ENCODE results near the gene TNFRSF14.

The TNFRSF14 gene

GRCh38 chr1:2591581-2592261, 35.5 kb downstream of the TNFRSF14 start:
- no peak for ATAC-seq
- TF ChIP-seq ZFP3 (CRISPR knock-in tag; IDR thresholded peaks at IDR 0.05) (no peak), TSHZ2 (CRISPR knock-in tag; IDR thresholded peaks at IDR 0.05) (no peak), ISL1 (CRISPR knock-in tag; IDR thresholded peaks at IDR 0.05) (no peak), ESRRG (CRISPR knock-in tag; IDR thresholded peaks at IDR 0.05) (no peak), CSDC2 (CRISPR knock-in tag; IDR thresholded peaks at IDR 0.05) (no peak), RARB (CRISPR knock-in tag; IDR thresholded peaks at IDR 0.05) (no peak), GLIS3 (CRISPR knock-in tag; IDR thresholded peaks at IDR 0.05) (no peak), SNAI2 (CRISPR knock-in tag; IDR thresholded peaks at IDR 0.05) (no peak), CSRNP3 (CRISPR knock-in tag; IDR thresholded peaks at IDR 0.05) (no peak)

GRCh38 chr1:2592672-2593071, 36.5 kb downstream of the TNFRSF14 start:
- no peak for ATAC-seq

More at GRCh38 chr1:2592672-2593071, 36.5 kb downstream of the TNFRSF14 start:
- TF ChIP-seq ARNTL (CRISPR knock-in tag; IDR thresholded peaks at IDR 0.05; ENCODE audit: borderline replicate concordance, low read depth): no peak
- no peak for TF ChIP-seq TCF4 (CRISPR knock-in tag; IDR thresholded peaks at IDR 0.05; ENCODE audit: borderline replicate concordance)
- TF ChIP-seq TOX (CRISPR knock-in tag; IDR thresholded peaks at IDR 0.05; ENCODE audit: borderline replicate concordance): no peak
- TF ChIP-seq CREB5 (CRISPR knock-in tag; IDR thresholded peaks at IDR 0.05; ENCODE audit: low read depth): no peak
- no peak for TF ChIP-seq ESRRG (CRISPR knock-in tag; IDR thresholded peaks at IDR 0.05)
- no peak for TF ChIP-seq SNAI2 (CRISPR knock-in tag; IDR thresholded peaks at IDR 0.05)
- TF ChIP-seq ZC3H10 (CRISPR knock-in tag; IDR thresholded peaks at IDR 0.05): no peak
- no peak for TF ChIP-seq POU6F1 (CRISPR knock-in tag; IDR thresholded peaks at IDR 0.05; ENCODE audit: borderline replicate concordance, low read depth)
- no peak for TF ChIP-seq ZNF565 (CRISPR knock-in tag; conservative IDR thresholded peaks at IDR 0.05; ENCODE audit: low read depth)
- TF ChIP-seq TSHZ2 (CRISPR knock-in tag; IDR thresholded peaks at IDR 0.05): no peak
- no peak for TF ChIP-seq ZNF70 (CRISPR knock-in tag; IDR thresholded peaks at IDR 0.05)
- no peak for TF ChIP-seq ISL1 (CRISPR knock-in tag; IDR thresholded peaks at IDR 0.05)
- TF ChIP-seq ZNF8 (CRISPR knock-in tag; IDR thresholded peaks at IDR 0.05): no peak
- TF ChIP-seq PPARA (CRISPR knock-in tag; IDR thresholded peaks at IDR 0.05; ENCODE audit: borderline replicate concordance): no peak
- no peak for TF ChIP-seq OSR1 (CRISPR knock-in tag; IDR thresholded peaks at IDR 0.05)
- no peak for TF ChIP-seq CSRNP3 (CRISPR knock-in tag; IDR thresholded peaks at IDR 0.05)
- no peak for TF ChIP-seq ZFP30 (CRISPR knock-in tag; IDR thresholded peaks at IDR 0.05)

Measured in SK-N-SH treated with all-trans-retinoic acid at 6 μM for 48 hours (cell line).